Measurements from ENCODE around the gene MNX1.

The MNX1 gene

DNA sequence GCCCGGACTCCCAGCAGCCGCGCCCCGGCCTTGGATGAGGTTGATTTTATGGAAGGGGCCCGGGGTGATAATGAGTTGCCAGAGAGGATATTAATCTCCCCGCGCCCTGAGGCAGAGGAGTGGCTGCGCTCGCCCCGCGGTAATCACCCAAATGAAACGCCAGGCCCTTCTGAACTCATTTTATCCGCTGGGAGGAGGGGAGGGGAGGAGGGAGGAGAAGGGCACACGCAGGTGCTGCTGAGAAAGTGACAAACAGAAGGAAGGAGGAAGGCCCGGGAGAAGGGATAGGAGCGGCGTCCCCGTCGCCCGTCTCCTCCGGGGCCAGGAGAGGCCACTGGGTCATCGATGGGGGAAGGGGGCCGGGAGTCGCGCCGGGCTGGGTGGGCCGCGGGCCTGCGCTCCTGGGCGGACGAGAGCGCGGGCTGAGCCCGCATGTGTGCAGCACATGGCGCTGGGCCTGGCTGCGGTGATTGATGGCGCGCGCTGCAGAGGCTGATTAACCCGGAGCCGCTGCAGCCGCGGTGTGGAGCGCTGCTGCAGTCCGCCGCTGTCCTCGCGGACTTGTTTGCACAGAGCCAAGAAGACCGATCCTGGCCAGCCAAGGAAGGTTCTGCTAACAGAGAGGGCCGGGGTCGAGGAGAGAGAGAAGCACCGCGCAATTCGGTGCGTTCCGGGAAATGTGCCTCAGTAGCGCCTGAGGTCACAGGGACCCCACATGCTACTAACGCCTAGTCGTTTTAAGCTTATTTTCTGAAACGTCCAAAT lies 6.5 kb downstream of the MNX1 start:
- DNase-seq: no peak

DNA sequence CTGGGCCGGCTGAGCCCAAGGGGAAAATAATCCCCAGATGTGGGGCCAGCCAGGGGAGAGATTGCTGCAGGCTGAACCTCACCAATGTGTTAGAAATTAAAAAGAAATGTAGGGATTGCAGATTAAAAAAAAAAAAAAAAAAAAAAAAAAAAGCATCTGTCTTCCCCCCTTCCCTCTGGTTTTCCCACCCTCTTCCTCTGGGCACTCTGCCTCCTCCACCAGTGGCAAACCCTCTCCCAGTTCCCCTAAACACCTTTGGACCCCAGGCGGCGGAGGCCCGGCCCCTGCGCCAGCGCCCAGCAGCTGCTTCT lies 7.1 kb downstream of the MNX1 start:
- DNase-seq: no peak

GRCh38 chr7:157002819-157003421 lies 7.5 kb downstream of the MNX1 start:
- no peak for DNase-seq

GRCh38 chr7:157001920-157002818 lies 8.3 kb downstream of the MNX1 start:
- DNase-seq: no peak

GRCh38 chr7:157000741-157001653 lies 9.5 kb downstream of the MNX1 start:
- DNase-seq: no peak

DNA sequence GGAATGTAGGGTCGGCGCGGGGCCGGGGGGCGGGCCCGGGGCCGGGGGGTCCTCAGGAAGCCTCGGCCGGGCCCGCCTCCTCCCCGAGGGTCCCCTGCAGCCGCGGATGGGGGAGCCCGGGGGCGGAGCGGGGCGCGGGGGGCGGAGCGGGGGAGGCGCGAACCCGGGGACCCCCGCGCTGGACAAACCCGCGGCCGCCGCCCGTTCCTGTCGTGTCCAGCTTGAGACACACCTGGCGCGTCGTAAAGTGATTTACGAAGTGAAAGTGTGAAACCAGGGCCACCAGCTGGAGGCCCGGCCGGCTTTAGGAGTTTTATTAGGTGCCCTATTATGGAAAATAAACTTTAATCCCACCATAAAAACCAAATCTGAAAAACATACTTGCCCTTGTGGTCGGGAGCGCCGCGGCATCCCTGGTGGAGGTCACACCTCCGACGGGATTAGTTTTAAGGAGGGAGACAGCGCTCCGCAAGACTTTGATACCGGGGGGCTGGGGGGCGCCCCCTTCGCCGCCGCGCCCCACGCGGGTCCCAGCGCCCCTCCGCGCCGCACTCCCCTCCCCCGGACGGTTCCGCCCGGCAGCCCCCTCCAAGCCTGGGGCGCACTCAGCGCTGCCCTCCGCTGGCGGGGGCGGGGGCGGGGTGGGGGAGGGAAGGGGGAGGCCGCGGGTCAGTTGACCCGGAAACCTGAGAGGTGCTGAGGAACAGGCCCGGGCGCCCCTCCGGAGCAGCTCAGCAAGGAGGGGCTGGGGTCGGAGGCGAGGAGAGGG lies 10.3 kb downstream of the MNX1 start:
- no peak for DNase-seq

- no peak for DNase-seq
Measured at GRCh38 chr7:156998988-156999957, 11.2 kb downstream of the MNX1 start.

DNA sequence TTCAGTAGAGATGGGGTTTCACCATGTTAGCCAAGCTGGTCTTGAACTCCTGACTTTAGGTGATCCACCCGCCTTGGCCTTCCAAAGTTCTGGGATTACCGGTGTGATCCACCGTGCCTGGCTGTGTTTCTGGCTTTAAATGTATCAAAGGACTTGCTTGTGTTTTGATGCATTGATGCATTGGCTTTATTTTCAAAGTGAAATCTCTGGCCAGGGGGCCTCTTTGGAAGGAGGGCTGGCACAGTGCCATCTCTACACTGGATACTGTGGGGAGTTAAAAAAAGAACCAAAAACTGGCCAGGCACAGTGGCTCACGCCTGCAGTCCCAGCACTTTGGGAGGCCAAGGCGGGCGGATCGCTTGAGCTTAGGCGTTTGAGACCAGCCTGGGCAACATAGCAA lies 16.0 kb downstream of the MNX1 start:
- no peak for DNase-seq

DNA sequence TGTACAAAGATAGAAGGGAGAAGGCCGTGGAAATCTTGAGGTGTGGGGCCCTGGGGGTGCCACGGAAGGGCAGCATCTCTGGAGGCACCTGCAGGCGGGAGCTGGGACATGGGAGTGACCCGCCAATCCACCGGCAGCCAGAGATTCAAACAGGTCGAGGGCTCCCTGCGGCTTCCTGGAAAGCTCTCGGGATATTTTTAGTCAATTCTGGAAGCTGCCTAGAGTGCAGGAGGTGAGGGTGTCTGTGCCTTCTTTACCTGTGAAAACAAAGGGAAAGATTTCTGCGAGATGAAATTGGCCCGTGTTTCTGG lies 16.6 kb downstream of the MNX1 start:
- DNase-seq: no peak

DNA sequence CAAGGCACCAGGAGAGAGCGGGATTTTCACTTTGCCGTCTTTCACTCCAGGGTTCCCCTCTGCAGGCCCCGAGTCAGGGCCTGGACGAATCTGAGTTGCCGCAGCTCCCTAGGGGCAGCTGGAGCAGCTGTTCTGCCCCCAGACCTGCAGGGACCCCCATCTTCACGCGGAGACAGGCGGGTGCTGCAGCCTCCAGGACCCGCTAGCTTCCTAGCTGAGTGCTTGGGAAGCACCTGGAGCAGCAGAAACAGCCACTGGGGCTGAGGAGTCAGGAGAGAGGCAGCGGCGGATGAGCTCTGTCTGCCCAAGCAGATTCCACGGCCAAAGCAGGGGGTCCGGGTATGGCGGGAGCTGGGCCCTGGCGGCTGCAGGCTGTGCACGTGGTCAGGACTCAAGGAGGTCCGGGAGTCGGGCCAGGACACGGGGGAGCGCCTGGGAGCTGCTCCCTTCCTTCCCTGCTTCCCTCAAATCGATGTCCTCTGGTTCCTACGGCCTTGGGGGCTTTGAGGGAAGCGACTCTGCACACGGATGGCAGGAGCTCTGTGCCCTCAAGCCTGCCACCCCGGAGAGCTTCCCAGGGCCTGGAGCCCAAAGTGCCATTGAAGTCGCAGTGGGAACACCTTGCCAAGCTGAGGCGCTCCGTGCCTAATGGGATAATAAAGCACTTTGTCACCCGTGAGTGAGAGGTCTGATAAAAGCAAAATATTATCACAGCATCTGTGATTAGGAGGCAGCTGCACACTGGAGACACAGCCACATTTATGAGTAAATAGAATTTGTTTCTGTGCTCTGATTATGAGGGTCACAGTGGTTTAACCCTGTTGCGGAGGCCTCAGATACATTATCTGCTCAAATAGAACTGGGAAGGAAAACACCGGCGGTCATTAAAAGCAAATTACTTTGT lies 17.2 kb downstream of the MNX1 start:
- DNase-seq: no peak

GRCh38 chr7:156989766-156990535 lies 20.5 kb downstream of the MNX1 start:
- DNase-seq: no peak

- DNase-seq: no peak
Measured at GRCh38 chr7:156988343-156989185, 21.9 kb downstream of the MNX1 start.

DNA sequence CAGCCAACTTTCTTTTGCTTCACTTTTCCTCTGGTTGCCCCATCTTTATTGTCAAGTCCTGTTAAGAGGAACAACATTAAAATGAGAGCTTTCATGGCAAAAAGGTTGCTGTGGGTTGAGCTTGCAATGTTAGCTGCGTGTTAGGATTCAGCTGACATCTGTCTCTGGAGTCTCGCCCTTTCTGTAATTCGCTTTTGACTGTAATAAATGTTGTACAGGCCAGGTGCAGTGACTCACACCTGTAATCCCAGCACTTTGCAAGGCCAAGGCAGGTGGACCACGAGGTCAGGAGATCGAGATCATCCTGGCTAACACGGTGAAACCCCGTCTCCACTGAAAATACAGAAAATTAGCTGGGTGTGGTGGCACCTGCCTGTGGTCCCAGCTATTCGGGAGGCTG lies 24.1 kb downstream of the MNX1 start:
- DNase-seq: no peak

- DNase-seq: no peak
Measured at GRCh38 chr7:156985101-156985992, 25.1 kb downstream of the MNX1 start.

- no peak for DNase-seq
Measured at GRCh38 chr7:156984174-156984891, 26.1 kb downstream of the MNX1 start.

Data from hypothalamus (tissue), 51 donors.